ENCODE data around the gene WNT3A.

GRCh38 chr1:228042508-228042907 lies 35.7 kb downstream of the WNT3A start:
- TF ChIP-seq CTCF (conservative IDR thresholded peaks at IDR 0.05; ENCODE audit: low read depth, low read length) (no peak), EZH2 (IDR thresholded peaks at IDR 0.05; ENCODE audit: borderline replicate concordance, low read depth, low read length, poor library complexity, severe bottlenecking) (no peak)
